ENCODE measurements around the gene KLHL29. TPM values are rescaled to one million over a fixed set of nuclear protein-coding genes. Genes with fewer than 3 reads are reported as not detected.

The KLHL29 gene
- total RNA-seq, 4 donors from 2014 or later = 10.1 to 27.3 (median 15.7) TPM

GRCh38 chr2:23506531-23507266, 121.7 kb downstream of the KLHL29 start:
- 71 to 75% methylated on average over 9 of the region's 9 CpGs for WGBS, 2 donors
- intact Hi-C loops (cut with DNase I; ENCODE audit: low total_unique reads) = no loop called here
- DNase-seq (ENCODE audit: low spot score in 2 of 2) = no peak
- TF ChIP-seq, protein P1, sequence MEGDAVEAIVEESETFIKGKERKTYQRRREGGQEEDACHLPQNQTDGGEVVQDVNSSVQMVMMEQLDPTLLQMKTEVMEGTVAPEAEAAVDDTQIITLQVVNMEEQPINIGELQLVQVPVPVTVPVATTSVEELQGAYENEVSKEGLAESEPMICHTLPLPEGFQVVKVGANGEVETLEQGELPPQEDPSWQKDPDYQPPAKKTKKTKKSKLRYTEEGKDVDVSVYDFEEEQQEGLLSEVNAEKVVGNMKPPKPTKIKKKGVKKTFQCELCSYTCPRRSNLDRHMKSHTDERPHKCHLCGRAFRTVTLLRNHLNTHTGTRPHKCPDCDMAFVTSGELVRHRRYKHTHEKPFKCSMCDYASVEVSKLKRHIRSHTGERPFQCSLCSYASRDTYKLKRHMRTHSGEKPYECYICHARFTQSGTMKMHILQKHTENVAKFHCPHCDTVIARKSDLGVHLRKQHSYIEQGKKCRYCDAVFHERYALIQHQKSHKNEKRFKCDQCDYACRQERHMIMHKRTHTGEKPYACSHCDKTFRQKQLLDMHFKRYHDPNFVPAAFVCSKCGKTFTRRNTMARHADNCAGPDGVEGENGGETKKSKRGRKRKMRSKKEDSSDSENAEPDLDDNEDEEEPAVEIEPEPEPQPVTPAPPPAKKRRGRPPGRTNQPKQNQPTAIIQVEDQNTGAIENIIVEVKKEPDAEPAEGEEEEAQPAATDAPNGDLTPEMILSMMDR (IDR thresholded peaks at IDR 0.05) = no peak
- no peak for TF ChIP-seq POLR2A (IDR thresholded peaks at IDR 0.05)
- no peak overlapping the region for H3K4me3 ChIP-seq (ENCODE audit: low read depth, poor library complexity, severe bottlenecking)

GRCh38 chr2:23507267-23508065, 122.5 kb downstream of the KLHL29 start:
- intact Hi-C loops (cut with DNase I; ENCODE audit: low total_unique reads) = no loop called here
- WGBS, 2 donors = 93% methylated on average over 15 of the region's 15 CpGs
- H3K4me3 ChIP-seq (ENCODE audit: low read depth, poor library complexity, severe bottlenecking) = no peak overlapping the region

GRCh38 chr2:23508066-23508390, 123.0 kb downstream of the KLHL29 start:
- WGBS, 2 donors = 72 to 76% methylated on average over 3 of the region's 3 CpGs
- TF ChIP-seq, protein P1 (IDR thresholded peaks at IDR 0.05) = no peak
- no peak for TF ChIP-seq POLR2A (IDR thresholded peaks at IDR 0.05)
- DNase-seq (ENCODE audit: low spot score in 2 of 2) = no peak
- intact Hi-C loops (cut with DNase I; ENCODE audit: low total_unique reads) = no loop called here
- no peak overlapping the region for H3K4me3 ChIP-seq (ENCODE audit: low read depth, poor library complexity, severe bottlenecking)

More at GRCh38 chr2:23507267-23508065, 122.5 kb downstream of the KLHL29 start:
- DNase-seq (ENCODE audit: low spot score in 2 of 2) = no peak
- TF ChIP-seq POLR2A (IDR thresholded peaks at IDR 0.05) = no peak
- TF ChIP-seq, protein P1 (IDR thresholded peaks at IDR 0.05) = no peak

DNA sequence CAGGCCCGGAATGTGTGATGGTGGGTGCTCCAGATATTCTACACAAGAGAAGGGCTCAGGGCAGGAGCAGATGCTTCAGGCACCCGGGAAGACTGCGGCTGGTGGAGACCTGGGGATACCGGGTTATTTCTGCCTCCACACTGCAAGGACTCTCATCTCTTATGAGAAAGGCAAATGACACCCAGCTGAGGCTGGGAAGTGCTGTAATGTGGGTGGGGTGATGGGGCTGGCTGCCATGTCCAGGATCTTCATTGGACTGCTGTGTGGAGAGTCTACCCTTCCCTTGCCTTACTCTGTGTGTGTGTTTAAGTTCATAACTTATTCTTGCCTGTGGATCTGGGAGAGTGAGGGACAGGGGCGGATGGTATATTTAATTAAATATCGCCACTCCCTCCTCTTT, 124.1 kb downstream of the KLHL29 start:
- 87 to 91% methylated on average over 6 of the region's 6 CpGs for WGBS, 2 donors

GRCh38 chr2:23509596-23510292, 124.8 kb downstream of the KLHL29 start:
- no peak overlapping the region for H3K4me3 ChIP-seq (ENCODE audit: low read depth, poor library complexity, severe bottlenecking)
- TF ChIP-seq, protein P1 (IDR thresholded peaks at IDR 0.05) = no peak
- TF ChIP-seq POLR2A (IDR thresholded peaks at IDR 0.05) = no peak
- DNase-seq (ENCODE audit: low spot score in 2 of 2) = no peak
- WGBS, 2 donors = 82 to 88% methylated on average over 9 of the region's 9 CpGs
- intact Hi-C loops (cut with DNase I; ENCODE audit: low total_unique reads) = no loop called here

More for the DNA sequence above, 124.1 kb downstream of the KLHL29 start:
- no peak for DNase-seq (ENCODE audit: low spot score in 2 of 2)
- H3K4me3 ChIP-seq (ENCODE audit: low read depth, poor library complexity, severe bottlenecking) = no peak overlapping the region
- intact Hi-C loops (cut with DNase I; ENCODE audit: low total_unique reads) = no loop called here
- TF ChIP-seq, protein P1 (IDR thresholded peaks at IDR 0.05) = no peak
- no peak for TF ChIP-seq POLR2A (IDR thresholded peaks at IDR 0.05)
